Measurements from ENCODE around the gene ELF2. TPM values are rescaled to one million over a fixed set of nuclear protein-coding genes. Genes with fewer than 3 reads are reported as not detected.

The ELF2 gene
- total and polyA plus RNA-seq, 2 donors (not counting 1 experiment from before 2014, with no cell fraction given) = 25.1 to 97.5 TPM

DNA sequence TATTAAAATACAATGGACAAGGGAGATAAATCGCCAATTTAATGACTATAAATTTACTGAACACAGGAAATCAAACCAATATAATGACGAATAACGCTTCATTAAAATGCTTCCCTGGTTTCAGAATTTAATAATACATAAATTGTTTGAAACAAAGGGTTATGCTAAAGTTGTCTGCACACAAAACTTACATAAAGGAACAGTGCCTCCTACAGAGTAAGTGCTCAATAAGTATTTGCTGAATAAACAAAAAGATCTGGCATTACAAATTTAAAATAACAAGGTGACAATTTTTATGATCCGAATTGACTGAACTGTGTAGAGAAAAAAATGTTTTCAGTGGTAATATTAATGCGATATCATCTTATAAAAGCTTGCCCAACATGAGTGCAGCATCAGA lies 91.9 kb downstream of the ELF2 start:
- peak; percentile 17 for TF ChIP-seq CTCF (IDR thresholded peaks at IDR 0.05)
- TF ChIP-seq EZH2 (IDR thresholded peaks at IDR 0.05; ENCODE audit: borderline replicate concordance, insufficient read depth, low read depth, low read length, poor library complexity, severe bottlenecking) = no peak
- WGBS (ENCODE audit: insufficient coverage) = no CpG with 5 or more reads among the region's 5 CpGs
- Histone ChIP-seq H3K79me2 (ENCODE audit: control insufficient read depth, insufficient read depth, low read length) (peaks cover 27% of the 10 kb centered on the region), H3K9me3 (ENCODE audit: control extremely low read depth in 1 of 3, control insufficient read depth in 2 of 3, insufficient read depth in 1 of 3, low read length in 2 of 3) (no peaks in the 10 kb centered on the region), H3K4me3 (ENCODE audit: control extremely low read depth in 1 of 5, extremely low read depth in 1 of 5, insufficient read depth in 1 of 5, low read depth in 2 of 5, low read length in 4 of 5) (peak overlapping the region in 1 of 5 experiments; percentile 79), H3K4me1 (ENCODE audit: control insufficient read depth in 2 of 2, insufficient read depth in 2 of 2, low read length in 2 of 2) (peaks cover 14 to 23% of the 10 kb centered on the region in 2 donors), H3K9ac (ENCODE audit: low read length) (peak overlapping the region; percentile 83), H3K27me3 (replicated peaks in 1 of 4; ENCODE audit: control extremely low read depth in 1 of 4, control insufficient read depth in 3 of 4, insufficient read depth in 4 of 4, low read length in 3 of 4) (no peaks in the 10 kb centered on the region), H2AFZ (ENCODE audit: insufficient read depth, low read depth, low read length, poor library complexity, severe bottlenecking) (peak overlapping the region; percentile 87), H3K36me3 (replicated peaks in 1 of 2; ENCODE audit: control extremely low read depth in 1 of 2, control insufficient read depth in 1 of 2, extremely low read depth in 1 of 2, insufficient read depth in 2 of 2, low read length in 1 of 2) (no peaks in the 10 kb centered on the region), H3K27ac (ENCODE audit: low read length in 2 of 2) (peak overlapping the region in 1 of 2 donors; percentile 93), H3K4me2 (replicated peaks; ENCODE audit: low read depth, low read length, poor library complexity, severe bottlenecking) (peak overlapping the region; percentile 75), H4K20me1 (ENCODE audit: control insufficient read depth, insufficient read depth, low read length, poor library complexity, severe bottlenecking) (peaks cover 11% of the 10 kb centered on the region)
- CTCF ChIA-PET = interaction anchor here (1.5 to 4.9 kb wide), 5 partner anchors 14 to 216 kb away, joined by 3 to 31 read pairs (median 15); partner anchors contain the start of gene NAA15
- ATAC-seq (ENCODE audit: low read depth) = no peak
- DNase-seq = peak; percentile 26
- Mint-ChIP-seq H3K4me3 (peak overlapping the region; percentile 49), H3K27me3 (no peaks in the 10 kb centered on the region), H3K9me3 (ENCODE audit: insufficient read depth) (no peaks in the 10 kb centered on the region), H3K27ac (peak overlapping the region; percentile 17), H3K4me1 (peaks cover 28% of the 10 kb centered on the region)
- intact Hi-C loops (cut with micrococcal nuclease) = loop anchor here (2.0 kb wide), 2 partner anchors 14 to 54 kb away; no protein-coding TSS in a partner anchor
- POLR2A ChIA-PET = interaction anchor here (1.2 kb wide), 1 partner anchor 70 kb away, joined by 4 read pairs; the partner anchor contains the start of gene NOCT

DNA sequence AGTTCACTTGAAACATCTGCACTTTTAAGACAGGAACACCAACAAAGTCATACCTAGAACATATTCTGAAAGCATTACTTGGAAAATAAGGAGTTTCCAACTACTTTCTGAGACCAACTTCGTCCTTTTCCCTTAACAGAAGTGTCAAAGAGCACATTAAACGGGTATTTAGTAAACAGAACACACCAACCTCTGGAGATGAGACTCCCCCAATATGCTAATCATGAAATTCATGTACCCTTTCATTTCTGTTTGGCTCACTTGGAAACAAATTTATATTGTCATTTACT lies 92.3 kb downstream of the ELF2 start:
- Histone ChIP-seq H4K20me1 (ENCODE audit: control insufficient read depth, insufficient read depth, low read length, poor library complexity, severe bottlenecking) (peaks cover 11% of the 10 kb centered on the region), H3K4me2 (replicated peaks; ENCODE audit: low read depth, low read length, poor library complexity, severe bottlenecking) (peak overlapping the region; percentile 75), H3K27me3 (replicated peaks in 1 of 4; ENCODE audit: control extremely low read depth in 1 of 4, control insufficient read depth in 3 of 4, insufficient read depth in 4 of 4, low read length in 3 of 4) (no peaks in the 10 kb centered on the region), H2AFZ (ENCODE audit: insufficient read depth, low read depth, low read length, poor library complexity, severe bottlenecking) (peak overlapping the region; percentile 87), H3K79me2 (ENCODE audit: control insufficient read depth, insufficient read depth, low read length) (peaks cover 31% of the 10 kb centered on the region), H3K9me3 (ENCODE audit: control extremely low read depth in 1 of 3, control insufficient read depth in 2 of 3, insufficient read depth in 1 of 3, low read length in 2 of 3) (no peaks in the 10 kb centered on the region), H3K27ac (ENCODE audit: low read length in 2 of 2) (peak overlapping the region; percentile 89 to 93), H3K4me1 (ENCODE audit: control insufficient read depth in 2 of 2, insufficient read depth in 2 of 2, low read length in 2 of 2) (peaks cover 14 to 23% of the 10 kb centered on the region in 2 donors), H3K4me3 (ENCODE audit: control extremely low read depth in 1 of 5, extremely low read depth in 1 of 5, insufficient read depth in 1 of 5, low read depth in 2 of 5, low read length in 4 of 5) (peak overlapping the region; percentile 79 to 98 (median 96)), H3K9ac (ENCODE audit: low read length) (peak overlapping the region; percentile 83), H3K36me3 (replicated peaks in 1 of 2; ENCODE audit: control extremely low read depth in 1 of 2, control insufficient read depth in 1 of 2, extremely low read depth in 1 of 2, insufficient read depth in 2 of 2, low read length in 1 of 2) (no peaks in the 10 kb centered on the region)
- Mint-ChIP-seq H3K4me3 (peak overlapping the region; percentile 87), H3K9me3 (ENCODE audit: insufficient read depth) (no peaks in the 10 kb centered on the region), H3K4me1 (peaks cover 31% of the 10 kb centered on the region), H3K27ac (peak overlapping the region; percentile 94), H3K27me3 (no peaks in the 10 kb centered on the region)
- ATAC-seq (ENCODE audit: low read depth) (no peak), DNase-seq (no peak)
- TF ChIP-seq CTCF (IDR thresholded peaks at IDR 0.05) = no peak
- TF ChIP-seq EZH2 (IDR thresholded peaks at IDR 0.05; ENCODE audit: borderline replicate concordance, insufficient read depth, low read depth, low read length, poor library complexity, severe bottlenecking) = no peak
- ChIA-PET CTCF (interaction anchor here (1.4 to 4.9 kb wide), 4 partner anchors 14 to 216 kb away, joined by 5 to 31 read pairs (median 14); partner anchors contain the start of gene NAA15), POLR2A (interaction anchor here (1.2 to 2.5 kb wide), 2 partner anchors 70 to 92 kb away, joined by 4 to 31 read pairs; partner anchors contain the start of genes ELF2 and NOCT)
- intact Hi-C loops (cut with micrococcal nuclease) = loop anchor here (1.0 to 5.0 kb wide), 5 partner anchors 14 to 1068 kb away; partner anchors contain the start of gene MAML3
- 0% methylated on average over 2 of the region's 2 CpGs for WGBS (ENCODE audit: insufficient coverage)
